ENCODE results near the gene ZNF584. TPM values are rescaled to one million over a fixed set of nuclear protein-coding genes. Genes with fewer than 3 reads are reported as not detected.

Gene ZNF584
- total and polyA plus RNA-seq, 2 experiments from 2014 or later, result 2.3 to 8.1 TPM

GRCh38 chr19:58395220-58395978 is 13.1 kb upstream of the ZNF584 start, which contains the start of gene RNF225:
Gene RNF225 (plus strand): TSS chr19:58395656. CDS start chr19:58396090, 434 bp downstream.
- Mint-ChIP-seq H3K9me3 (no peaks in the 10 kb centered on the region), H3K27me3 (ENCODE audit: insufficient read depth, low read depth, poor library complexity) (peaks cover 34% of the 10 kb centered on the region), H3K27ac (peak within 1 kb of the TSS; percentile 23; the same call in 1 of the 2 replicates), H3K4me1 (peaks cover 11% of the 10 kb centered on the region), H3K36me3 (ENCODE audit: low read depth) (peaks cover 47% of the 10 kb centered on the region), H3K4me3 (peak within 1 kb of the TSS; percentile 67)
- Histone ChIP-seq H3K4me1 (ENCODE audit: insufficient read depth) (peaks cover 5% of the 10 kb centered on the region; the same call in 1 of the 2 replicates), H3K27ac (ENCODE audit: low read depth) (0 out of 2 replicates have a peak within 1 kb of the TSS, but pooled peaks have one; percentile 45), H3K4me3 (peak within 1 kb of the TSS; percentile 68), H2AFZ (no peak within 1 kb of the TSS), H3K4me2 (peak within 1 kb of the TSS; percentile 84), H3K9me2 (ENCODE audit: insufficient read depth) (no peaks in the 10 kb centered on the region), H3F3A (replicated peaks; ENCODE audit: low read depth) (peaks cover 58% of the 10 kb centered on the region), H4K20me1 (replicated peaks; ENCODE audit: insufficient read depth) (peaks cover 19% of the 10 kb centered on the region), H3K27me3 (ENCODE audit: insufficient read depth) (peaks cover 18% of the 10 kb centered on the region), H3K36me3 (ENCODE audit: insufficient read depth) (peaks cover 26% of the 10 kb centered on the region), H3K79me2 (replicated peaks; ENCODE audit: insufficient read depth) (peaks cover 16% of the 10 kb centered on the region)
- DNase-seq (ENCODE audit: low spot score) (peak; percentile 69), ATAC-seq (peak; percentile 63)
- TF ChIP-seq POLR2AphosphoS5 (IDR thresholded peaks at IDR 0.05; ENCODE audit: low read depth), result peak; percentile 66
- TF ChIP-seq NANOG (IDR thresholded peaks at IDR 0.05; ENCODE audit: borderline replicate concordance), result no peak

GRCh38 chr19:58395979-58396627 is 12.3 kb upstream of the ZNF584 start:
- peaks cover 40% of the 10 kb centered on the region for H3K36me3 Mint-ChIP-seq (ENCODE audit: low read depth)
- Histone ChIP-seq H3K79me2 (replicated peaks; ENCODE audit: insufficient read depth) (peaks cover 9% of the 10 kb centered on the region), H4K20me1 (replicated peaks; ENCODE audit: insufficient read depth) (peaks cover 13% of the 10 kb centered on the region), H3K4me2 (peak overlapping the region; percentile 84), H3K27me3 (ENCODE audit: insufficient read depth) (peaks cover 21% of the 10 kb centered on the region), H3K4me3 (peak overlapping the region; percentile 68), H3K9me2 (ENCODE audit: insufficient read depth) (no peaks in the 10 kb centered on the region), H2AFZ (no peak overlapping the region), H3K27ac (ENCODE audit: low read depth) (no peak overlapping the region), H3F3A (replicated peaks; ENCODE audit: low read depth) (peaks cover 51% of the 10 kb centered on the region), H3K36me3 (ENCODE audit: insufficient read depth) (peaks cover 19% of the 10 kb centered on the region), H3K4me1 (ENCODE audit: insufficient read depth) (peaks cover 5% of the 10 kb centered on the region; the same call in 1 of the 2 replicates)
- peaks cover 37% of the 10 kb centered on the region for H3K27me3 Mint-ChIP-seq (ENCODE audit: insufficient read depth, low read depth, poor library complexity)
- TF ChIP-seq STAT1 (IDR thresholded peaks at IDR 0.05; ENCODE audit: unreplicated experiment) (no peak), POLR2AphosphoS5 (IDR thresholded peaks at IDR 0.05; ENCODE audit: low read depth) (no peak), ZNF114 (CRISPR knock-in tag; IDR thresholded peaks at IDR 0.05) (no peak), CTCF (conservative IDR thresholded peaks at IDR 0.05; ENCODE audit: low read depth in 2 of 2) (no peak), JUNB (IDR thresholded peaks at IDR 0.05; ENCODE audit: unreplicated experiment) (peak; percentile 88)
- ATAC-seq (peak; percentile 62), DNase-seq (ENCODE audit: low spot score) (peak; percentile 71)
- H3K27ac Mint-ChIP-seq, result no peak overlapping the region
- no peaks in the 10 kb centered on the region for H3K9me3 Mint-ChIP-seq
- peaks cover 14% of the 10 kb centered on the region for H3K4me1 Mint-ChIP-seq
- peak overlapping the region; percentile 67 for H3K4me3 Mint-ChIP-seq

Data from GM23338 (cell line).